Glutamatergic neuron (in vitro differentiated cells): ENCODE measurements around the gene CERS1. TPM values are rescaled to one million over a fixed set of nuclear protein-coding genes. Genes with fewer than 3 reads are reported as not detected.

Experiments used
- DNase-seq: peaks from one replicate; pipeline ENCODE4 v3.0.0; 2022
- H3K27ac Mint-ChIP-seq: one replicate; pipeline ENCODE4 v1.8.0; 2020; ENCODE audit warnings: mild to moderate bottlenecking, mixed read lengths, inconsistent platforms; ENCODE audit not compliant: unreplicated experiment
- H3K27me3 Mint-ChIP-seq: one replicate; pipeline ENCODE4 v1.8.0; 2020; ENCODE audit warnings: mild to moderate bottlenecking, moderate library complexity, mixed read lengths, inconsistent platforms; ENCODE audit not compliant: unreplicated experiment
- H3K36me3 Mint-ChIP-seq: one replicate; pipeline ENCODE4 v1.8.0; 2020; ENCODE audit warnings: mild to moderate bottlenecking, mixed read lengths, inconsistent platforms; ENCODE audit not compliant: unreplicated experiment
- H3K4me1 Mint-ChIP-seq: one replicate; pipeline ENCODE4 v1.8.0; 2020; ENCODE audit warnings: mild to moderate bottlenecking, low read depth, mixed read lengths, inconsistent platforms; ENCODE audit not compliant: unreplicated experiment
- H3K4me3 Mint-ChIP-seq: one replicate; pipeline ENCODE4 v1.8.0; 2020; ENCODE audit warnings: mild to moderate bottlenecking, mixed read lengths, inconsistent platforms; ENCODE audit not compliant: unreplicated experiment
- H3K9me3 Mint-ChIP-seq: one replicate; pipeline ENCODE4 v1.8.0; 2020; ENCODE audit warnings: mild to moderate bottlenecking, moderate library complexity, mixed read lengths, inconsistent platforms; ENCODE audit not compliant: unreplicated experiment
- CTCF ChIP-seq: fragments of 200-600 bp; sonication (generic); IDR thresholded peaks from one replicate; pipeline ENCODE4 v1.5.0; 2021; ENCODE audit not compliant: partially characterized antibody, unreplicated experiment
- total RNA-seq: library from RNA; stranded (reverse); fragmentation: NEBNext Ultra II Directional; extraction: Animal tissue kit (Norgen Biotek cat#: 25700); gene quantifications from one replicate; pipeline ENCODE4 v1.2.1, GENCODE V29; 2021; ENCODE audit not compliant: unreplicated experiment

Gene CERS1
- total RNA-seq, 1 donor from 2014 or later = 15.3 TPM

DNA sequence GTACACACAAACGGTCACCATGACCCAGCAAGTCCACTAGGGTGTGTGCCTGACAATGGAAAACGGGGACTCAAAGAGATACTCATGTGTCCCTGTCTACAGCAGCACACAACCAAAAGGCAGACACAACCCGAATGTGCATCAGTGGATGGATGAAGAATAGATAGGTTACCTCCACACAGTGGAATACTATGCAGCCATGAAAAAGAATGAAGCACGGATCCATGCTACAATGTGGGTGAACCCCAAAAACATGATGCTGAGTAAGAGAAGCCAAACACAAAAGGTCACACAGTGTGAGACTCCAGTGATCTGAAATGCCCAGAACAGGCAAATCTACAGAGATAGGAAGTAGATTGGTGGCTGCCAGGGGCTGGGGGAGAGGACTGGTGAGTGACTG, 9.0 kb downstream of the CERS1 start:
- no peak overlapping the region for H3K27ac Mint-ChIP-seq

DNA sequence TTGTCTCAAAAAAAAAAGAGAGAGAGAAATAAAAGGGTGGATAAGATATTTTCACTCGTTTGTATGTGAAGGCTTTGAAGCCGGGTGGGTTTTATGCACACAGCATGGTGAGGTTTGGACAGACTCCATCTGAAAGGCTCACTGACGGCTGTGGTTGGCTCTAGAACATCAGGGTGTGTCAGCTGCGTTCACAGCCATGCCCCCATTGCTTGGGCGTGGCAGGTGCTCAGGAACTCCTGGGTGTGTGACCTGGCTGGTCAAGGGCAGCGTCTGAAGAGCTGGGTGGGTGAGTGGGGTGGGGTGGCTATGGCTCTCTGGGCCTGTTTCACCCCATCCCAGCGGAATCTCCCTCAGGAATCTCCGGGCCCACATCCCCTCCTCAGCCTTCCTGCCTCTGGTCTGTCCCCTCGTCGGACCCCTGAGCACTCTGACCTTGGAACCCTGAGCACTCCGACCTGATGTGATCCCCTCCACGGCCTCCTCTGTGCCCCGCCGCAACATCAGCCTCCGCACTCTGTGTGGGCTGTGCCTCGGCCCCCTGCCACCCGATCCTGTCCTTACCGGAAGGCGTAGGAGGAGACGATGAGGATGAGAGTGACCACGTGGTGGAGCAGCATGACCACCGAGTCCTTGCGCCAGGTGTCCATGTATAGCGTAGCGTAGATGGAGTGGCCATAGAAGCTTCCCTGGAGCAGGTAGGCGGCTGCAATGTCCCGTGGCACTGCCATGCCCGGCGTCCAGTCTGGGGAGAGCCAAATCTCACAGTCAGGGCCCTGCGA, 12.2 kb downstream of the CERS1 start:
- Mint-ChIP-seq H3K27ac (no peak overlapping the region), H3K9me3 (peaks cover 1% of the 10 kb centered on the region), H3K4me3 (no peak overlapping the region), H3K36me3 (peaks cover 6% of the 10 kb centered on the region), H3K4me1 (no peaks in the 10 kb centered on the region), H3K27me3 (no peaks in the 10 kb centered on the region)
- no peak for TF ChIP-seq CTCF
- DNase-seq = no peak

More for the DNA sequence above, 9.0 kb downstream of the CERS1 start:
- TF ChIP-seq CTCF = no peak
- H3K9me3 Mint-ChIP-seq = no peaks in the 10 kb centered on the region
- peaks cover 2% of the 10 kb centered on the region for H3K27me3 Mint-ChIP-seq
- H3K4me3 Mint-ChIP-seq = no peak overlapping the region
- no peak for DNase-seq
- H3K4me1 Mint-ChIP-seq = no peaks in the 10 kb centered on the region
- H3K36me3 Mint-ChIP-seq = peaks cover 6% of the 10 kb centered on the region

GRCh38 chr19:18881491-18881890, 14.5 kb downstream of the CERS1 start:
- Mint-ChIP-seq H3K36me3 (peaks cover 13% of the 10 kb centered on the region), H3K4me1 (no peaks in the 10 kb centered on the region), H3K27me3 (peaks cover 2% of the 10 kb centered on the region), H3K4me3 (no peak overlapping the region), H3K27ac (no peak overlapping the region), H3K9me3 (peaks cover 1% of the 10 kb centered on the region)
- TF ChIP-seq CTCF = no peak
- no peak for DNase-seq

DNA sequence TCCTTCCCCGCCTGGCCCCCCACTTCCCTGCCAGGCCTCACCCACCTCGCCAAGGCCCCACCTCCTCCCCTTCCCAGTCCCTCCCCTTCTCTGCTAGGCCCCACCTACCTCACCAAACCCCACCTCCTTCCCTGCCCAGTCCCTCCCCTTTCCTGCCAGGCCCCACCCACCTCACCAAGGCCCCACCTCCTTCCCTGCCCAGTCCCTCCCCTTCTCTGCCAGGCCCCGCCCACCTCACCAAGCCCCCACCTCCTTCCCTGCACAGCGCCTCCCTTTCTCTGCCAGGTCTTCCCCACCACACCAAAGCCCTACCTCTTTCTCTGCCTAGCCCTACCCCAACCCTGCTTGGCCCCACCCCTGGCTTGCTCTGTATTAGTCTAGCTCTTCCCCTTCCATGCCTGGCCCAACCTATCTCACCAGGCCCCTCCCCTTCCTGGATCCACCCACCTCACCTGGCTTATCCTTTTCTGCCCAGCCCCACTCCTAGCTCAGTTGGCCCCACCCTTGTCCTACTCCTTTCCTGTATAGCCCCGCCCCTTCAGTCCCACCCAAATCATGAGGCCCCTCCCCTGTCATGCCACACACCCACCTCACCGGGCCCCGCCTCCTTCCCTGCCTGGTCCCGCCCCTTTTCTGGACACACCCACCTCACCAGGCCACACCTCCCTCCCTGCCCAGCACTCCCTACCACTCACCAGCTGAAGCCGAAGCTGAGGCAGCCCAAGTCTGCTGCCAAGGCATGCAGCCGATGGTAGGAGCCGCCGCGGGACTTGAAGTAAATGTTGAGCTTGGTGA, 16.2 kb downstream of the CERS1 start:
- peaks cover 18% of the 10 kb centered on the region for H3K36me3 Mint-ChIP-seq
- no peak overlapping the region for H3K4me3 Mint-ChIP-seq
- no peak for DNase-seq
- H3K9me3 Mint-ChIP-seq = peaks cover 3% of the 10 kb centered on the region
- TF ChIP-seq CTCF = no peak
- H3K27ac Mint-ChIP-seq = no peak overlapping the region
- H3K4me1 Mint-ChIP-seq = no peaks in the 10 kb centered on the region
- peaks cover 2% of the 10 kb centered on the region for H3K27me3 Mint-ChIP-seq
